C4-2B (cell line): ENCODE measurements around the gene JUN.

ENCODE experiments used
- ZFX ChIP-seq: fragments of 450-650 bp; IDR thresholded peaks from 2 replicates; pipeline ENCODE4 v1.6.1; 2017
- TF ChIP-seq, protein P1 (sequence below): fragments of 450-650 bp; conservative IDR thresholded peaks from 2 replicates; pipeline ENCODE4 v1.5.1; 2017; ENCODE audit warnings: mild to moderate bottlenecking

DNA sequence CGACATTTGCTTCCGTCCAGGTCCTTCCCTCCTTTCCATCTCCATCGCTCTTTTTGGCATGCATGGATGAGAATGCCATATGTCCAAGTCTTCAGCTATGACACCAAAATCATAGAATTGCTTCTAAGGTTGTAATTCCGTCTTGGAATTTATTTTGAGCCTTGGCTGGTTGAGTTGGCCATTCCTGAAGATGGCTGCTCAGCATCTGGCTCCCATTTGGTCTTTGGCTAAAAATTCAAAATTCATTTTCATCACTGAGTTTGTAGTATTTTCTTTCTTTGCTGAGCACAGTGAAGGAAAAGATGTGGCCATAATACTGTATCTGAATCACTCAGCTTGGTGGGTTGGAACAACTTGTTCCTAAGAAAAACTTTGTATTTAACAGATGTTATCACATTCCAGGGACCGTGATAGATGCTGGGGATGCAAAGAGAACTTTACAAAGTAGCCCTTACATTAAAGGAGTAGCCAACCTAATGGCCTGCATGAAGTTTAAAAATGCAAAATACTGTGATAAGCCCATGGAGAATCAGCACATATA lies 15.6 kb downstream of the JUN start:
- TF ChIP-seq, protein P1, sequence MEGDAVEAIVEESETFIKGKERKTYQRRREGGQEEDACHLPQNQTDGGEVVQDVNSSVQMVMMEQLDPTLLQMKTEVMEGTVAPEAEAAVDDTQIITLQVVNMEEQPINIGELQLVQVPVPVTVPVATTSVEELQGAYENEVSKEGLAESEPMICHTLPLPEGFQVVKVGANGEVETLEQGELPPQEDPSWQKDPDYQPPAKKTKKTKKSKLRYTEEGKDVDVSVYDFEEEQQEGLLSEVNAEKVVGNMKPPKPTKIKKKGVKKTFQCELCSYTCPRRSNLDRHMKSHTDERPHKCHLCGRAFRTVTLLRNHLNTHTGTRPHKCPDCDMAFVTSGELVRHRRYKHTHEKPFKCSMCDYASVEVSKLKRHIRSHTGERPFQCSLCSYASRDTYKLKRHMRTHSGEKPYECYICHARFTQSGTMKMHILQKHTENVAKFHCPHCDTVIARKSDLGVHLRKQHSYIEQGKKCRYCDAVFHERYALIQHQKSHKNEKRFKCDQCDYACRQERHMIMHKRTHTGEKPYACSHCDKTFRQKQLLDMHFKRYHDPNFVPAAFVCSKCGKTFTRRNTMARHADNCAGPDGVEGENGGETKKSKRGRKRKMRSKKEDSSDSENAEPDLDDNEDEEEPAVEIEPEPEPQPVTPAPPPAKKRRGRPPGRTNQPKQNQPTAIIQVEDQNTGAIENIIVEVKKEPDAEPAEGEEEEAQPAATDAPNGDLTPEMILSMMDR: no peak
- TF ChIP-seq ZFX: no peak
